IMR-90 (cell line): ENCODE results near the gene ATP10A. TPM values are rescaled to one million over a fixed set of nuclear protein-coding genes. Genes with fewer than 3 reads are reported as not detected.

ENCODE experiments used
- ATAC-seq: fragments of 200-7000 bp; cut with Tn5 transposase; 2 replicates; pipeline ENCODE4 v1.9.1; 2020; ENCODE audit warnings: low read depth, mild to moderate bottlenecking, moderate library complexity
- BruUV-seq: library from RNA; stranded (reverse); fragments of 400-500 nt; replicated peaks from 2 replicates; lab custom pipeline; 2021; lab: Mats Ljungman, UMichigan
- CTCF ChIA-PET: fragments of 300-600 bp; formaldehyde crosslinking; extraction: SDS; loops from one replicate; lab custom pipeline; 2021; ENCODE audit warnings: antibody characterized with exemption; lab: Yijun Ruan, JAX
- POLR2A ChIA-PET: fragments of 300-600 bp; sonication (Branson Sonifier 250); formaldehyde crosslinking; loops from one replicate; lab custom pipeline; 2022; ENCODE audit warnings: antibody characterized with exemption; ENCODE audit not compliant: unreplicated experiment; lab: Charles Lee
- DNase-seq: peaks from one replicate; pipeline ENCODE4 v3.0.0; 2013
- H2AFZ ChIP-seq: replicated peaks from 2 replicates; pipeline ENCODE3; 2013; ENCODE audit warnings: low read length, mild to moderate bottlenecking; ENCODE audit not compliant: poor library complexity
- H2AK5ac ChIP-seq: 2 replicates; pipeline ENCODE4 v1.6.1; 2013; ENCODE audit warnings: low read depth, low read length, inconsistent platforms
- H2AK9ac ChIP-seq: replicated peaks from 2 replicates; pipeline ENCODE3; 2013; ENCODE audit warnings: mild to moderate bottlenecking, low read depth, low read length, moderate library complexity; ENCODE audit not compliant: poor library complexity
- H2BK120ac ChIP-seq: 2 replicates; pipeline ENCODE4 v1.6.1; 2013; ENCODE audit warnings: low read depth, low read length, inconsistent platforms
- H2BK15ac ChIP-seq: 3 replicates; pipeline ENCODE4 v1.6.1; 2013; ENCODE audit warnings: low read depth, low read length, inconsistent platforms
- H2BK20ac ChIP-seq: 2 replicates; pipeline ENCODE4 v1.6.1; 2013; ENCODE audit warnings: low read depth, mild to moderate bottlenecking, inconsistent platforms, low read length, moderate library complexity
- H2BK5ac ChIP-seq: 2 replicates; pipeline ENCODE4 v1.6.1; 2013; ENCODE audit warnings: mild to moderate bottlenecking, low read depth, low read length, inconsistent platforms; ENCODE audit not compliant: poor library complexity, severe bottlenecking
- H3K14ac ChIP-seq: replicated peaks from 2 replicates; pipeline ENCODE4 v1.6.1; 2013; ENCODE audit warnings: low read depth, low read length, inconsistent platforms
- H3K18ac ChIP-seq: 2 replicates; pipeline ENCODE4 v1.6.1; 2013; ENCODE audit warnings: low read depth, low read length, control low read depth
- H3K23ac ChIP-seq: 2 replicates; pipeline ENCODE4 v1.6.1; 2013; ENCODE audit warnings: low read depth, low read length, inconsistent platforms
- H3K27ac ChIP-seq: 2 replicates; pipeline ENCODE4 v1.5.1; 2013; ENCODE audit warnings: mild to moderate bottlenecking, control low read depth, low read length; ENCODE audit not compliant: insufficient read depth
- H3K27me3 ChIP-seq: 2 replicates; pipeline ENCODE4 v1.6.1; 2013; ENCODE audit warnings: low read length; ENCODE audit not compliant: control insufficient read depth, insufficient read depth
- H3K36me3 ChIP-seq: 2 replicates; pipeline ENCODE4 v1.6.1; 2013; ENCODE audit warnings: low read length, mixed read lengths; ENCODE audit not compliant: control insufficient read depth, insufficient read depth
- H3K4ac ChIP-seq: 2 replicates; pipeline ENCODE4 v1.6.1; 2013; ENCODE audit warnings: low read depth, low read length, inconsistent platforms
- H3K4me1 ChIP-seq: 2 replicates; pipeline ENCODE4 v1.6.1; 2013; ENCODE audit warnings: low read length, mixed read lengths; ENCODE audit not compliant: control insufficient read depth, insufficient read depth
- H3K4me2 ChIP-seq: 2 replicates; pipeline ENCODE4 v1.6.1; 2013; ENCODE audit warnings: low read depth, mild to moderate bottlenecking, control low read depth, low read length, moderate library complexity
- H3K4me3 ChIP-seq: 2 replicates; pipeline ENCODE4 v1.5.1; 2013; ENCODE audit warnings: low read depth, mild to moderate bottlenecking, control low read depth, low read length, moderate library complexity; ENCODE audit not compliant: insufficient read depth
- H3K56ac ChIP-seq: 2 replicates; pipeline ENCODE4 v1.6.1; 2013; ENCODE audit warnings: low read length, inconsistent platforms; ENCODE audit not compliant: insufficient read depth; ENCODE audit errors: extremely low read depth
- H3K79me1 ChIP-seq, 2 experiments: 2 replicates each; pipeline ENCODE4 v1.6.1; 2013; ENCODE audit warnings: low read length in 2 of 2, inconsistent platforms in 1 of 2, low read depth in 1 of 2
- H3K9ac ChIP-seq: 2 replicates; pipeline ENCODE4 v1.6.1; 2013; ENCODE audit warnings: low read depth, low read length, control low read depth
- H3K9me1 ChIP-seq: 2 replicates; pipeline ENCODE4 v1.6.1; 2013; ENCODE audit warnings: low read length, inconsistent platforms; ENCODE audit not compliant: insufficient read depth
- H3K9me3 ChIP-seq: 2 replicates; pipeline ENCODE4 v1.6.1; 2013; ENCODE audit warnings: low read length; ENCODE audit not compliant: control insufficient read depth, insufficient read depth
- H4K20me1 ChIP-seq: 2 replicates; pipeline ENCODE4 v1.6.1; 2013; ENCODE audit warnings: low read length, inconsistent platforms; ENCODE audit not compliant: insufficient read depth
- H4K5ac ChIP-seq: 2 replicates; pipeline ENCODE4 v1.6.1; 2013; ENCODE audit warnings: mild to moderate bottlenecking, low read depth, low read length, control low read depth
- H4K8ac ChIP-seq, 2 experiments: 2 replicates each; pipeline ENCODE4 v1.6.1; 2013; ENCODE audit warnings: low read depth in 2 of 2, low read length in 2 of 2, control low read depth in 1 of 2, inconsistent platforms in 1 of 2
- H4K91ac ChIP-seq: 2 replicates; pipeline ENCODE4 v1.6.1; 2013; ENCODE audit warnings: low read depth, low read length, inconsistent platforms; ENCODE audit not compliant: insufficient read depth
- RAD21 ChIP-seq: IDR thresholded peaks from 2 replicates; pipeline ENCODE4 v1.6.1; 2012; ENCODE audit warnings: low read length, improper control_type of control experiment
- SMC3 ChIP-seq: fragments of 150-350 bp; IDR thresholded peaks from 2 replicates; pipeline ENCODE4 v1.6.1; 2016; ENCODE audit warnings: low read depth, mild to moderate bottlenecking, antibody characterized with exemption, low read length, moderate library complexity
- WGBS, 2 experiments: methylation state at CpG; one replicate each; pipeline versions ENCODE4 v1.1.5 to v1.1.7; 2013; ENCODE audit warnings: missing lambda C conversion rate in 2 of 2; ENCODE audit not compliant: insufficient read length in 1 of 2; ENCODE audit errors: extremely low coverage in 2 of 2; 5-methylcytosine and 5-hydroxymethylcytosine counted together
- dilution Hi-C: fragments of 300-500 bp; cut with HindIII; formaldehyde crosslinking; loops from one replicate; pipeline ENCODE4 v1.14.3; 2018; ENCODE audit warnings: low sequenced_read_pairs; ENCODE audit not compliant: unreplicated experiment
- in situ Hi-C: fragments of 300-500 bp; cut with MboI; formaldehyde crosslinking; loops from 3 replicates; pipeline ENCODE4 v1.14.3; 2019; ENCODE audit warnings: low sequenced_read_pairs, inconsistent platforms, mixed read lengths
- intact Hi-C: fragments of 100-400 bp; cut with micrococcal nuclease; formaldehyde crosslinking; loops from 2 replicates; pipeline ENCODE4 v1.10.0; 2022
- polyA plus RNA-seq, 3 experiments: library from polyadenylated mRNA; depleted of rRNA; stranded (reverse); fragments of >200 nt; gene quantifications; 2 replicates each; pipeline ENCODE4 v1.2.3, GENCODE V29; 2012; ENCODE audit warnings: low replicate concordance in 1 of 3
- total RNA-seq: library from RNA; depleted of rRNA; stranded (reverse); fragments of >200 nt; gene quantifications from 2 replicates; pipeline ENCODE4 v1.2.3, GENCODE V29; 2012
- TF ChIP-seq, protein P1 (sequence below): fragments of 150-350 bp; IDR thresholded peaks from 2 replicates; pipeline ENCODE4 v1.6.1; 2017; ENCODE audit warnings: mild to moderate bottlenecking, antibody characterized with exemption, low read length, low read depth

ATP10A gene
- total and polyA plus RNA-seq, 2 of the 4 experiments (the other 2 are of a cell fraction), result 13.8 to 16.0 TPM

DNA sequence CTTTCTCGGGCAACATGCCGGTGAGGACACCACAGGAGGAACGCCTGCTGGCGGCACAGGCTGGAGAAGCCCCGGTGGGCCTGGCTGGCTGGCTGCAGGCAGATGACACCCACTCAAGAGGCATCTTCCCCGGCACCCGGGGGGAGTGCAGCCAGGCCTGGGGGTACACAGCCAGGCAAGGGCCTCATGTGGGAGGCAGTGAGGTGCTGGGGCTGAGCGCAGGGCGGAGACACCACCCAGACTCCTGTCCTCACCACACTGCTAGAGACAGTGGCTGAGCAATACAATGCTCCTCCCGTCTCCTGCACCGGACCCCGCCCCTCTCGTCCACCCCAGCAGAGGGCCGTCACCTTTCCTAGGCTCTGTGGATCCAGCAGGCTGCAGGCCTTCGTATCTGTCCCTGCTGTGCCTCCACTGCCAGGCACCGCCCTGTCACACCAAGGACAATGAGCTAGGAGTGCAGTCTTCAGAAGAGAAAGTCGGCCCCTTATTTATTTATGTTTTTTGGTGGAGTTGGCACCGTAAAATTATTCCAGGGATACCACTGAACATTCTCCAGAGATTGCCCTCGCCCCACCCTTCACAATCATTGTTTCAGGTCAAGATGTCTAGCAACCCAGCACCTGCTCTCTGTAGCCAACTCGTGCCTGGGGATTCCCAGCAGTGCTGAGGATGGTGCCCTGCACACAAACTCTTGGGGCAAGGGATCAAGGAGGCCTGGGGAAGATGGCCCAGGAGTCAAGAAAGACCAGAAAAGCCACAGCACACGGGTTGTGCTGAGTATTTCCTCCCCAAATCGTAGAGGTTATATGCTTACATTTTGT lies 129.1 kb downstream of the ATP10A start (continued):
- TF ChIP-seq RAD21, result no peak

DNA sequence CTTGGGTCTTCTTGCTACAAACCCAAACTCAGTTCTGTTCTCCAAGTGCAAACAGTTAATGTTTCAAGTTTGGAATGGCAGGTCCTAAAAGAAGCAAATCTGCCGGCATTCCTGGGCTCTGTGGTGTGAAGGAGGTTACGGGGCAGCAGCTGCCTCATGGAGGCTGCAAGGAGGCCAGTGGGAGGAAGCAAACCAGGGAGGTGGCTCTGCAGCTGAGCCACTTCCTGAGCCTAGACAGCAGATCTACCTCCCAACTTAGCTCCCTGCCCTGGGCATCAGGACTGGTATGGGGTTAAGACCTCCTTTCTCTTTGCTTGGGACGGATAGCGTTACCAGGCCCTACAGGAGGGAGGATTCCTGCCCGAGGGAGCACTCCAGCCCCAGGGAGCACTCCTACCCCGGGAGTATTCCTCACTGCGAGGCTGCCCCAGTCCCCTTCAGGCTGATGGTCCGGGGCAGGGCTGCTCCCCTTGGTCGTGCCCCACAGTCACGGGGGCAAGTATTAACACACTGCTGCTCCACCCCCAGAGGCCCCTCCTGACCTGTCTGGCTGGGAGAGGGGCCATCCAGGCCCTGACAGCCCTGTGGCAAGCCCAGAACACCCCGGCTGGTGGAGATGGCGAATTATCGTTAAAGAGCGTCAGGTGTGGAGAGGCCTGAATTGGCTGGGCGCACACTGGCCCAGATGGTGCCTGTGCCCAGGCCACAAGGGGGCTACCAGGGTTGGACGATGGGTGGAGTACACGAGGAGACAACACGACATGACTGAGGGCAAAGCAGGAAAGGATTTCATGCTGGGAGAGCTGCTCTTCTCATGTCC lies 129.9 kb downstream of the ATP10A start:
- Histone ChIP-seq H4K5ac (no peak overlapping the region), H3K4me2 (no peak overlapping the region), H2BK120ac (no peak overlapping the region), H3K27ac (no peak overlapping the region), H2AK5ac (no peak overlapping the region), H2BK20ac (no peak overlapping the region), H3K9me1 (peaks cover 20% of the 10 kb centered on the region), H3K56ac (no peak overlapping the region), H3K14ac (no peak overlapping the region), H3K36me3 (no peaks in the 10 kb centered on the region; the same call in 1 of the 2 replicates), H2AFZ (peak overlapping the region; percentile 46), H3K4me3 (no peak overlapping the region), H3K4me1 (peaks cover 13% of the 10 kb centered on the region), H3K23ac (no peak overlapping the region), H2BK15ac (no peak overlapping the region), H4K91ac (no peak overlapping the region), H3K9ac (no peak overlapping the region), H4K20me1 (no peaks in the 10 kb centered on the region), H2BK5ac (no peak overlapping the region), H3K9me3 (no peaks in the 10 kb centered on the region), H2AK9ac (peak overlapping the region; percentile 22), H3K79me1 (peaks cover 10 to 37% of the 10 kb centered on the region in 2 experiments), H3K18ac (no peak overlapping the region), H4K8ac (no peak overlapping the region), H3K27me3 (no peaks in the 10 kb centered on the region), H3K4ac (no peak overlapping the region)
- intact Hi-C loops (no loop called here), dilution Hi-C loops (no loop called here), in situ Hi-C loops (no loop called here)
- ATAC-seq (no peak), DNase-seq (no peak)
- no peak for TF ChIP-seq SMC3
- TF ChIP-seq, protein P1, sequence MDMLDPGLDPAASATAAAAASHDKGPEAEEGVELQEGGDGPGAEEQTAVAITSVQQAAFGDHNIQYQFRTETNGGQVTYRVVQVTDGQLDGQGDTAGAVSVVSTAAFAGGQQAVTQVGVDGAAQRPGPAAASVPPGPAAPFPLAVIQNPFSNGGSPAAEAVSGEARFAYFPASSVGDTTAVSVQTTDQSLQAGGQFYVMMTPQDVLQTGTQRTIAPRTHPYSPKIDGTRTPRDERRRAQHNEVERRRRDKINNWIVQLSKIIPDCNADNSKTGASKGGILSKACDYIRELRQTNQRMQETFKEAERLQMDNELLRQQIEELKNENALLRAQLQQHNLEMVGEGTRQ, result no peak
- ChIA-PET POLR2A (no interaction called here), CTCF (no interaction called here)
- no TSS peak for BruUV-seq
- WGBS, 2 experiments, result 92% methylated on average over 11 of the region's 18 CpGs; no CpG with 5 or more reads in 1 of the 2 experiments
